Measurements from ENCODE around the gene KRT36.

The KRT36 gene

GRCh38 chr17:41499714-41500113, 10.0 kb upstream of the KRT36 start:
- no peaks in the 10 kb centered on the region for H3K9me3 ChIP-seq
- no peaks in the 10 kb centered on the region for H3K36me3 ChIP-seq
- no peak overlapping the region for H3K4me3 ChIP-seq (ENCODE audit: low read depth, low read length)
- peaks cover 5% of the 10 kb centered on the region; the same call in 1 of the 2 replicates for H3K4me1 ChIP-seq
- no peak for TF ChIP-seq CTCF (IDR thresholded peaks at IDR 0.05; ENCODE audit: low read depth, low read length)
- DNase-seq, result no peak
- H3K27me3 ChIP-seq, result no peaks in the 10 kb centered on the region

- H3K27me3 ChIP-seq, result no peaks in the 10 kb centered on the region
- H3K9me3 ChIP-seq, result no peaks in the 10 kb centered on the region
- no peak for DNase-seq
- TF ChIP-seq CTCF (IDR thresholded peaks at IDR 0.05; ENCODE audit: low read depth, low read length), result no peak
- H3K36me3 ChIP-seq, result no peaks in the 10 kb centered on the region
- H3K4me3 ChIP-seq (ENCODE audit: low read depth, low read length), result no peak overlapping the region
- peaks cover 5% of the 10 kb centered on the region; the same call in 1 of the 2 replicates for H3K4me1 ChIP-seq
Observed at GRCh38 chr17:41498276-41498675, 8.6 kb upstream of the KRT36 start.

- H3K27me3 ChIP-seq, result no peaks in the 10 kb centered on the region
- peak; percentile 84 for DNase-seq
- H3K36me3 ChIP-seq, result no peaks in the 10 kb centered on the region
- H3K4me3 ChIP-seq (ENCODE audit: low read depth, low read length), result no peak overlapping the region
- H3K4me1 ChIP-seq, result peaks cover 13% of the 10 kb centered on the region
- H3K9me3 ChIP-seq, result no peaks in the 10 kb centered on the region
- TF ChIP-seq CTCF (IDR thresholded peaks at IDR 0.05; ENCODE audit: low read depth, low read length), result peak; percentile 91
Observed at GRCh38 chr17:41496803-41497484, 7.2 kb upstream of the KRT36 start.

- no peak for DNase-seq
Observed at GRCh38 chr17:41494524-41494923, 4.8 kb upstream of the KRT36 start.

GRCh38 chr17:41492771-41493170, 3.1 kb upstream of the KRT36 start:
- peak; percentile 70 for DNase-seq
- H3K4me1 ChIP-seq, result peaks cover 7% of the 10 kb centered on the region
- H3K9me3 ChIP-seq, result no peaks in the 10 kb centered on the region
- TF ChIP-seq CTCF (IDR thresholded peaks at IDR 0.05; ENCODE audit: low read depth, low read length), result no peak
- no peaks in the 10 kb centered on the region for H3K27me3 ChIP-seq
- H3K36me3 ChIP-seq, result no peaks in the 10 kb centered on the region
- H3K4me3 ChIP-seq (ENCODE audit: low read depth, low read length), result no peak overlapping the region

More at GRCh38 chr17:41494524-41494923, 4.8 kb upstream of the KRT36 start:
- peaks cover 7% of the 10 kb centered on the region for H3K4me1 ChIP-seq
- TF ChIP-seq CTCF (IDR thresholded peaks at IDR 0.05; ENCODE audit: low read depth, low read length), result no peak
- no peak overlapping the region for H3K4me3 ChIP-seq (ENCODE audit: low read depth, low read length)
- H3K9me3 ChIP-seq, result no peaks in the 10 kb centered on the region
- no peaks in the 10 kb centered on the region for H3K36me3 ChIP-seq
- no peaks in the 10 kb centered on the region for H3K27me3 ChIP-seq

- no peak for TF ChIP-seq CTCF (IDR thresholded peaks at IDR 0.05; ENCODE audit: low read depth, low read length)
- no peaks in the 10 kb centered on the region for H3K27me3 ChIP-seq
- DNase-seq, result no peak
- H3K9me3 ChIP-seq, result no peaks in the 10 kb centered on the region
- H3K4me3 ChIP-seq (ENCODE audit: low read depth, low read length), result no peak overlapping the region
- H3K4me1 ChIP-seq, result peaks cover 7% of the 10 kb centered on the region
- no peaks in the 10 kb centered on the region for H3K36me3 ChIP-seq
Observed at GRCh38 chr17:41492351-41492750, 2.6 kb upstream of the KRT36 start.
